Caco-2 (cell line): ENCODE results near the gene SIAE. TPM values are rescaled to one million over a fixed set of nuclear protein-coding genes. Genes with fewer than 3 reads are reported as not detected.

Source experiments
- BruUV-seq: library from RNA; stranded (reverse); fragments of 400-500 nt; replicated peaks from 2 replicates; lab custom pipeline; 2021; lab: Mats Ljungman, UMichigan
- CTCF ChIA-PET: fragments of 300-600 bp; sonication (Branson Sonifier 250); formaldehyde crosslinking; loops from one replicate; lab custom pipeline; 2022; ENCODE audit warnings: antibody characterized with exemption; lab: Charles Lee
- POLR2A ChIA-PET: fragments of 300-600 bp; sonication (Branson Sonifier 250); formaldehyde crosslinking; loops from one replicate; lab custom pipeline; 2022; ENCODE audit warnings: antibody characterized with exemption; lab: Charles Lee
- DNase-seq, 2 experiments: peaks; one replicate each; pipeline versions ENCODE4 v3.0.0 to v3.0.0-alpha.2; 2020 to 2022
- H3K27me3 ChIP-seq: replicated peaks from 2 replicates; pipeline ENCODE4 v1.6.0; 2011; ENCODE audit warnings: low read length; ENCODE audit not compliant: control insufficient read depth, insufficient read depth
- H3K36me3 ChIP-seq: 2 replicates; pipeline ENCODE4 v1.5.1; 2011; ENCODE audit warnings: low read length; ENCODE audit not compliant: control insufficient read depth, insufficient read depth
- H3K4me1 ChIP-seq: fragments of 250-450 bp; sonication (Bioruptor Pico); 2 replicates; pipeline ENCODE4 v1.5.1; 2020; ENCODE audit warnings: mild to moderate bottlenecking
- H3K4me3 ChIP-seq: 2 replicates; pipeline ENCODE4 v1.5.1; 2011; ENCODE audit warnings: low read depth, mild to moderate bottlenecking, control low read depth, low read length
- H3K9me3 ChIP-seq: fragments of 250-450 bp; sonication (Bioruptor Pico); 2 replicates; pipeline ENCODE4 v1.5.1; 2020; ENCODE audit warnings: mild to moderate bottlenecking, moderate library complexity
- H3K27ac Mint-ChIP-seq: one replicate; pipeline ENCODE4 v1.8.0; 2022; ENCODE audit warnings: mixed read lengths; ENCODE audit not compliant: unreplicated experiment
- H3K27me3 Mint-ChIP-seq: one replicate; pipeline ENCODE4 v1.8.0; 2022; ENCODE audit warnings: mixed read lengths; ENCODE audit not compliant: insufficient read depth, unreplicated experiment
- H3K36me3 Mint-ChIP-seq: one replicate; pipeline ENCODE4 v1.8.0; 2022; ENCODE audit warnings: mild to moderate bottlenecking, mixed read lengths; ENCODE audit not compliant: insufficient read depth, unreplicated experiment
- H3K4me1 Mint-ChIP-seq: one replicate; pipeline ENCODE4 v1.8.0; 2022; ENCODE audit warnings: low read depth, mixed read lengths; ENCODE audit not compliant: unreplicated experiment
- H3K4me3 Mint-ChIP-seq: one replicate; pipeline ENCODE4 v1.8.0; 2022; ENCODE audit warnings: mild to moderate bottlenecking, moderate library complexity, mixed read lengths; ENCODE audit not compliant: unreplicated experiment
- H3K9me3 Mint-ChIP-seq: one replicate; pipeline ENCODE4 v1.8.0; 2022; ENCODE audit warnings: mixed read lengths; ENCODE audit not compliant: unreplicated experiment
- intact Hi-C: fragments of 100-400 bp; cut with micrococcal nuclease; formaldehyde crosslinking; loops from one replicate; pipeline ENCODE4 v1.10.0; 2022; ENCODE audit not compliant: unreplicated experiment
- total RNA-seq: library from RNA; stranded (reverse); gene quantifications from 2 replicates; pipeline ENCODE4 v1.2.3, GENCODE V29; 2022
- TF ChIP-seq, protein P1 (sequence below), 2 experiments: fragments of 200-600 bp in 1 of 2; IDR thresholded peaks; 1 replicate in 1 of 2; 2 replicates in 1 of 2; pipeline versions ENCODE4 v1.5.1 to v1.8.0; 2011 to 2022; ENCODE audit warnings: antibody characterized with exemption in 1 of 2, control low read depth in 1 of 2, inconsistent platforms in 1 of 2, low read depth in 1 of 2, low read length in 1 of 2, mild to moderate bottlenecking in 1 of 2, moderate library complexity in 1 of 2; ENCODE audit not compliant: insufficient read depth in 1 of 2, severe bottlenecking in 1 of 2, unreplicated experiment in 1 of 2

The SIAE gene
- total RNA-seq, 1 experiment from 2014 or later = 33.7 TPM

DNA sequence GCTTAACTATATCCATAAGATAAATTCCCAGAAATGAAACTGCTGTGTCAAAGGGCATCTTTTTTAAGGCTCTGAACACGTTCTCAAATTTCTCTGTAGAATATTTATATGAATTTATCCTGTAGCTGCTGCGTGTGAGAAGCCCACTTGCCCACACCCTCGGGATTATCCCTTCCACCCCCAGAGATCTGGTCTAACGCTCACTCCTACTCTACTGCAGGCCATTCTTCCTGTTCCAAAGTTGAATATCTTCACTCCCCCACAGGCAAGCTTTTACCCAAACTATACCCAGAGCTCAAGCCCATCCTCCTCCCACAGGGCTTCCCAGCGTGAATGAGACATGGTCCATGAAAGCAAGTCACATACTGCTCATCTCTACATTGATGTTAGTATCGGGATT lies 24.9 kb downstream of the SIAE start:
- BruUV-seq = no TSS peak
- CTCF ChIA-PET = no interaction called here
- no peaks in the 10 kb centered on the region for H3K9me3 Mint-ChIP-seq
- Histone ChIP-seq H3K9me3 (no peaks in the 10 kb centered on the region), H3K27me3 (no peaks in the 10 kb centered on the region), H3K4me3 (no peak overlapping the region), H3K36me3 (no peaks in the 10 kb centered on the region), H3K4me1 (no peaks in the 10 kb centered on the region)
- H3K36me3 Mint-ChIP-seq = no peaks in the 10 kb centered on the region
- H3K27me3 Mint-ChIP-seq = no peaks in the 10 kb centered on the region
- POLR2A ChIA-PET = no interaction called here
- no peak overlapping the region for H3K27ac Mint-ChIP-seq
- DNase-seq = no peak
- intact Hi-C loops = no loop called here
- no peaks in the 10 kb centered on the region for H3K4me1 Mint-ChIP-seq
- TF ChIP-seq, protein P1, sequence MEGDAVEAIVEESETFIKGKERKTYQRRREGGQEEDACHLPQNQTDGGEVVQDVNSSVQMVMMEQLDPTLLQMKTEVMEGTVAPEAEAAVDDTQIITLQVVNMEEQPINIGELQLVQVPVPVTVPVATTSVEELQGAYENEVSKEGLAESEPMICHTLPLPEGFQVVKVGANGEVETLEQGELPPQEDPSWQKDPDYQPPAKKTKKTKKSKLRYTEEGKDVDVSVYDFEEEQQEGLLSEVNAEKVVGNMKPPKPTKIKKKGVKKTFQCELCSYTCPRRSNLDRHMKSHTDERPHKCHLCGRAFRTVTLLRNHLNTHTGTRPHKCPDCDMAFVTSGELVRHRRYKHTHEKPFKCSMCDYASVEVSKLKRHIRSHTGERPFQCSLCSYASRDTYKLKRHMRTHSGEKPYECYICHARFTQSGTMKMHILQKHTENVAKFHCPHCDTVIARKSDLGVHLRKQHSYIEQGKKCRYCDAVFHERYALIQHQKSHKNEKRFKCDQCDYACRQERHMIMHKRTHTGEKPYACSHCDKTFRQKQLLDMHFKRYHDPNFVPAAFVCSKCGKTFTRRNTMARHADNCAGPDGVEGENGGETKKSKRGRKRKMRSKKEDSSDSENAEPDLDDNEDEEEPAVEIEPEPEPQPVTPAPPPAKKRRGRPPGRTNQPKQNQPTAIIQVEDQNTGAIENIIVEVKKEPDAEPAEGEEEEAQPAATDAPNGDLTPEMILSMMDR (IDR thresholded peaks at IDR 0.05; ENCODE audit: insufficient read depth in 1 of 2, low read depth in 1 of 2, low read length in 1 of 2, severe bottlenecking in 1 of 2, unreplicated experiment in 1 of 2) = no peak
- no peak overlapping the region for H3K4me3 Mint-ChIP-seq

DNA sequence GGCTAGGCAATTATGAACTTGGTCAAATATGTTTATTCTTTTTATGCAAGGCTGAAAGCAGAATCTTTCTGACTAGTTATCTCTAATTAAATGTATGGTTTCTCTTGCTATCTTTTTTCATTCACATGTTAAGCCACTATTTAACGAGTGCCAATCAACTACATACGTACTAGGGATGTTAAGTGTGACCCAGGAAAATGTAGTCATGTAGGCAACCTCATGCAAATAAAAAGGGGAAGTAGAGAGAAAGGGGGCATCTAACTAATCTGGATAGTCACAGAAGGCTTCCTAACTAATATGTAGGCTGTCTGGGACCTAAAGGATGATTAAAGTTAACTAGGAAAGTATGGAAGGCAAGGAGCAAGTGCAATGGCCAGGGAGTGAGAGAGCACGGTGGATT lies 27.4 kb downstream of the SIAE start:
- Histone ChIP-seq H3K4me1 (no peaks in the 10 kb centered on the region), H3K36me3 (no peaks in the 10 kb centered on the region), H3K27me3 (no peaks in the 10 kb centered on the region), H3K4me3 (no peak overlapping the region), H3K9me3 (no peaks in the 10 kb centered on the region)
- Mint-ChIP-seq H3K4me3 (no peak overlapping the region), H3K36me3 (no peaks in the 10 kb centered on the region), H3K27me3 (no peaks in the 10 kb centered on the region), H3K9me3 (no peaks in the 10 kb centered on the region), H3K4me1 (no peaks in the 10 kb centered on the region), H3K27ac (no peak overlapping the region)
- DNase-seq = no peak
- TF ChIP-seq, protein P1 (IDR thresholded peaks at IDR 0.05; ENCODE audit: insufficient read depth in 1 of 2, low read depth in 1 of 2, low read length in 1 of 2, severe bottlenecking in 1 of 2, unreplicated experiment in 1 of 2) = no peak
- ChIA-PET POLR2A (no interaction called here), CTCF (no interaction called here)
- BruUV-seq = no TSS peak
- intact Hi-C loops = no loop called here

DNA sequence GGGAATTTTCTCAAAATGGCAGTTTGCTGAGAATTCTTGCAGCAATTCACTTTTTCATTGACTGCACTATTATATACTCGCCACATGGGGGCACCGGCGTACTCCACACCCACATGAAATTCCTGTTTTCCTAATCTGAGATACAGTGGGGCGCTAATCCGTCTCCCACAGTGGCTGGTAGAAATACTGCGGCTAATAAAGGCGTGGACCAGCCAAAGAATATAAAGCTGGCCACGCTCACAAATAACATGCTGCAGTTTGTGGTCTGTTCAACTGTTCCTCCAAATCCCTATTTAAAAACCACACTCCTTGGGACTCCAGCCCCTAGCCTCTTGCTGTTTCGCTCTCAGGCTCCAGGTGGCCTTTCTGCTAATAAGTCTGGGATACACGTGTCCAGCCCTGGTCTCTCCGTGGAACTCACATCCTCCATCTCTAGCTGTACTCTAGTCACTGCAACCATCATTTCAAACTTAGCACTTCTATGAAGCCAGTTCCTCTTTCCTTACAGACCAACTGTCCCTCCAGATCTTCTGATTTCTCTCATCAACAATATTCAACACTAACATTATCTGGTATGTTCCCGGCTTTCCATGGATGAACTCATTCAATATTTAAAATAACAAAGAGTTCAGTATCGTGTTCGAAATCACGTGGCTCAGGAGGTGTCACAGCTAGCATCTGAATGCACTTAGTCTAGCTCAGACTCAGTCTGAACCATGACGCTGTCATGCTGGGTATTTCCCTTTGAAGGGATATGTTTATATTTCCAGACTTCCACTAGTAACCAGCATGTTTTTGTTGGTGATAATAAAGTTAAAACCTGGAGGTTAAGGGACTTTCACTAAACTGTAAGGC lies 28.9 kb downstream of the SIAE start:
- ChIA-PET CTCF (interaction anchor here (0.5 to 3.1 kb wide), 20 partner anchors 11 to 232 kb away, joined by 3 to 12 read pairs (median 4); partner anchors contain the start of genes ESAM, NRGN and TBRG1), POLR2A (interaction anchor here (0.6 kb wide), 1 partner anchor 22 kb away, joined by 4 read pairs; no protein-coding TSS in a partner anchor)
- no peaks in the 10 kb centered on the region for H3K27me3 Mint-ChIP-seq
- Histone ChIP-seq H3K4me3 (0 out of 2 replicates have a peak overlapping the region, but pooled peaks have one; percentile 1), H3K27me3 (no peaks in the 10 kb centered on the region), H3K36me3 (no peaks in the 10 kb centered on the region), H3K4me1 (no peaks in the 10 kb centered on the region), H3K9me3 (no peaks in the 10 kb centered on the region)
- intact Hi-C loops = loop anchor here (1.0 to 2.0 kb wide), 7 partner anchors 25 to 242 kb away; no protein-coding TSS in a partner anchor
- H3K4me3 Mint-ChIP-seq = peak overlapping the region; percentile 54
- DNase-seq = peak; percentile 77 to 79
- no peak overlapping the region for H3K27ac Mint-ChIP-seq
- H3K4me1 Mint-ChIP-seq = no peaks in the 10 kb centered on the region
- H3K9me3 Mint-ChIP-seq = no peaks in the 10 kb centered on the region
- H3K36me3 Mint-ChIP-seq = no peaks in the 10 kb centered on the region
- no TSS peak for BruUV-seq
- TF ChIP-seq, protein P1 (IDR thresholded peaks at IDR 0.05; ENCODE audit: insufficient read depth in 1 of 2, low read depth in 1 of 2, low read length in 1 of 2, severe bottlenecking in 1 of 2, unreplicated experiment in 1 of 2) = peak; percentile 92 to 99
